Uterus (tissue), 2 donors: ENCODE results near the gene IL17RB.

Experiments used
- CTCF ChIP-seq, 4 experiments: fragments of 200-600 bp in 2 of 4; fragments of 450-650 bp in 2 of 4; sonication (generic) in 2 of 4; IDR thresholded peaks; one replicate each; pipeline ENCODE4 v1.5.1; 2016 to 2019; ENCODE audit warnings: antibody characterized with exemption in 4 of 4, mild to moderate bottlenecking in 2 of 4, moderate library complexity in 1 of 4
- POLR2A ChIP-seq, 2 donors: fragments of 450-650 bp; IDR thresholded peaks; one replicate each; pipeline ENCODE4 v1.6.1; 2016; ENCODE audit warnings: antibody characterized with exemption in 2 of 2, mild to moderate bottlenecking in 1 of 2, moderate library complexity in 1 of 2

GRCh38 chr3:53846851-53847155, 435 bp downstream of the IL17RB start:
- TF ChIP-seq POLR2A (IDR thresholded peaks at IDR 0.05) (no peak), CTCF (IDR thresholded peaks at IDR 0.05) (no peak)
